Gastroesophageal sphincter (tissue), 4 donors: ENCODE measurements around the gene AKAP9. TPM values are rescaled to one million over a fixed set of nuclear protein-coding genes. Genes with fewer than 3 reads are reported as not detected.

Source experiments
- ATAC-seq: fragments of 150-250 bp; one replicate; pipeline ENCODE4 v1.9.1; 2016; ENCODE audit warnings: mild to moderate bottlenecking, moderate library complexity
- H3K27ac ChIP-seq, 4 donors: fragments of 200-600 bp; sonication (generic) in 3 of 4; 1 replicate in 3 of 4; 2 replicates in 1 of 4; pipeline ENCODE4 v1.5.1; 2016 to 2019
- H3K27me3 ChIP-seq: fragments of 200-600 bp; sonication (generic); one replicate; pipeline ENCODE4 v1.5.1; 2019
- H3K36me3 ChIP-seq, 2 donors: fragments of 200-600 bp; sonication (generic); one replicate each; pipeline ENCODE4 v1.5.1; 2019; ENCODE audit warnings: control low read depth in 1 of 2
- H3K4me1 ChIP-seq, 3 donors: fragments of 200-600 bp; sonication (generic); 1 replicate in 2 of 3; 2 replicates in 1 of 3; pipeline ENCODE4 v1.5.1; 2016 to 2019; ENCODE audit warnings: control low read depth in 2 of 3
- H3K4me3 ChIP-seq, 2 donors: fragments of 200-600 bp; sonication (generic); one replicate each; pipeline ENCODE4 v1.5.1; 2019; ENCODE audit warnings: mild to moderate bottlenecking in 1 of 2, moderate library complexity in 1 of 2
- H3K9me3 ChIP-seq, 3 donors: fragments of 200-600 bp; sonication (generic); one replicate each; pipeline ENCODE4 v1.5.1; 2017 to 2019; ENCODE audit warnings: control low read depth in 2 of 3
- EP300 ChIP-seq: sonication (generic); formaldehyde crosslinking; IDR thresholded peaks from one replicate; pipeline ENCODE4 v1.6.1; 2017; ENCODE audit warnings: antibody characterized with exemption, mild to moderate bottlenecking
- POLR2A ChIP-seq, 2 donors: fragments of 450-650 bp; IDR thresholded peaks; one replicate each; pipeline ENCODE4 v1.6.1; 2017; ENCODE audit warnings: antibody characterized with exemption in 2 of 2, mild to moderate bottlenecking in 2 of 2, moderate library complexity in 1 of 2
- POLR2AphosphoS5 ChIP-seq: sonication (generic); formaldehyde crosslinking; IDR thresholded peaks from one replicate; pipeline ENCODE4 v1.6.1; 2017; ENCODE audit warnings: antibody characterized with exemption
- WGBS, 2 donors: methylation state at CpG; one replicate each; pipeline ENCODE4 v1.1.5; 2018; ENCODE audit warnings: low coverage in 1 of 2; 5-methylcytosine and 5-hydroxymethylcytosine counted together
- total RNA-seq, 4 donors: library from RNA; depleted of rRNA; stranded (reverse); fragments of >200 nt; gene quantifications; one replicate each; pipeline ENCODE4 v1.1.0, GENCODE V29; 2016
- TF ChIP-seq, protein P1 (sequence below), 4 experiments: fragments of 200-600 bp in 2 of 4; fragments of 450-650 bp in 2 of 4; sonication (generic) in 1 of 4; IDR thresholded peaks; one replicate each; pipeline ENCODE4 v1.5.1; 2017 to 2019; ENCODE audit warnings: antibody characterized with exemption in 4 of 4, mild to moderate bottlenecking in 2 of 4, moderate library complexity in 2 of 4

AKAP9 gene
- total RNA-seq, 4 donors from 2014 or later: 38.5 to 99.0 (median 50.8) TPM

GRCh38 chr7:92002720-92003119 is 62.1 kb downstream of the AKAP9 start:
- Histone ChIP-seq H3K27ac (no peak overlapping the region), H3K27me3 (no peaks in the 10 kb centered on the region), H3K4me1 (no peaks in the 10 kb centered on the region), H3K4me3 (no peak overlapping the region), H3K9me3 (no peaks in the 10 kb centered on the region), H3K36me3 (peaks cover 0 to 63% of the 10 kb centered on the region in 2 donors)
- ATAC-seq: no peak
- 57 to 100% methylated on average over 1 of the region's 1 CpG for WGBS, 2 donors
- TF ChIP-seq, protein P1, sequence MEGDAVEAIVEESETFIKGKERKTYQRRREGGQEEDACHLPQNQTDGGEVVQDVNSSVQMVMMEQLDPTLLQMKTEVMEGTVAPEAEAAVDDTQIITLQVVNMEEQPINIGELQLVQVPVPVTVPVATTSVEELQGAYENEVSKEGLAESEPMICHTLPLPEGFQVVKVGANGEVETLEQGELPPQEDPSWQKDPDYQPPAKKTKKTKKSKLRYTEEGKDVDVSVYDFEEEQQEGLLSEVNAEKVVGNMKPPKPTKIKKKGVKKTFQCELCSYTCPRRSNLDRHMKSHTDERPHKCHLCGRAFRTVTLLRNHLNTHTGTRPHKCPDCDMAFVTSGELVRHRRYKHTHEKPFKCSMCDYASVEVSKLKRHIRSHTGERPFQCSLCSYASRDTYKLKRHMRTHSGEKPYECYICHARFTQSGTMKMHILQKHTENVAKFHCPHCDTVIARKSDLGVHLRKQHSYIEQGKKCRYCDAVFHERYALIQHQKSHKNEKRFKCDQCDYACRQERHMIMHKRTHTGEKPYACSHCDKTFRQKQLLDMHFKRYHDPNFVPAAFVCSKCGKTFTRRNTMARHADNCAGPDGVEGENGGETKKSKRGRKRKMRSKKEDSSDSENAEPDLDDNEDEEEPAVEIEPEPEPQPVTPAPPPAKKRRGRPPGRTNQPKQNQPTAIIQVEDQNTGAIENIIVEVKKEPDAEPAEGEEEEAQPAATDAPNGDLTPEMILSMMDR (IDR thresholded peaks at IDR 0.05): no peak
- TF ChIP-seq EP300 (no peak), POLR2A (IDR thresholded peaks at IDR 0.05) (no peak), POLR2AphosphoS5 (no peak)

DNA sequence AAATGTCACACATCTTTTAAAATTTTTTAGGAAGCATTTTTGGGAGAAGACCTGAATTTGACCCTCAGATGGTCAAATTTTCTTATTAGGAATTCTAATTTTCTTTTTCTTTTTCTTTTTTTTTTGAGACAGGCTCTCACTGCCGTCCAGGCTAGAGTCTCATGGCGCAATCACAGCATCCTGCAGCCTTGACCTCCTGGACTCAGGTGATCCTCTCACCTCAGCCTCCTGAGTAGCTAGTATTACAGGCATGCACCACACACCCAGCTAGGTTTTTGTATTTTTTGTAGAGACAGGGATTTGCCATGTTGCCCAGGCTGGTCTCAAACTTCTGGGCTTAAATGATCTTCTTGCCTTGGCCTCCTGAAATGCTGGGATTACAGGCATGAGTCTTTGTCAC is 65.4 kb downstream of the AKAP9 start:
- no peak for ATAC-seq
- H3K36me3 ChIP-seq: peaks cover 0 to 56% of the 10 kb centered on the region in 2 donors
- H3K4me3 ChIP-seq: no peak overlapping the region
- no peak overlapping the region for H3K27ac ChIP-seq
- H3K27me3 ChIP-seq: no peaks in the 10 kb centered on the region
- 100% methylated on average over 2 of the region's 2 CpGs; no CpG with 5 or more reads in 1 of the 2 donors for WGBS, 2 donors
- H3K4me1 ChIP-seq: no peaks in the 10 kb centered on the region
- H3K9me3 ChIP-seq: no peaks in the 10 kb centered on the region
- TF ChIP-seq, protein P1 (IDR thresholded peaks at IDR 0.05): no peak
- TF ChIP-seq POLR2AphosphoS5 (no peak), POLR2A (IDR thresholded peaks at IDR 0.05) (no peak), EP300 (no peak)

DNA sequence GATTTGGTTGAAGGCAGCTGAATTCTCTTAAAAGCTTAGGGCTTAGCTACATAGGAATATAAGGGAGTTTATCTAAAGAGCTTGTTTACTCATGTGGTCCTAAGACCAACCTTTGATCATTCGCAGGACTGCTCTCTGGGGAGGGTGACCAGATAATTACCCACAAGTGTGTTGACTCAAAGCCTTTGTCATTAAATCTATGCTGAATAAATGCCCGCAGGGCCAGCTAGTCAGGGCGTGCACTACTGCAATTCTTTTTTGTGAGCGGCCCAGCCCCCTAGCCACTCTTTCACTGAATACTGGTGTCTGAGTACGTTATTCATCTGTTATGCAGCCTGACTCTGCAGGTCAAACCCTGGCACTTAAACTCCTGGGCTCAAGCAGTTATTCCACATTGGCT is 69.6 kb downstream of the AKAP9 start:
- Histone ChIP-seq H3K36me3 (peaks cover 3 to 74% of the 10 kb centered on the region in 2 donors), H3K4me3 (no peak overlapping the region), H3K27me3 (no peaks in the 10 kb centered on the region), H3K27ac (no peak overlapping the region), H3K9me3 (no peaks in the 10 kb centered on the region), H3K4me1 (no peaks in the 10 kb centered on the region)
- 89 to 100% methylated on average over 2 to 5 of the region's 5 CpGs for WGBS, 2 donors
- ATAC-seq: no peak
- TF ChIP-seq EP300 (no peak), POLR2AphosphoS5 (no peak), POLR2A (IDR thresholded peaks at IDR 0.05) (no peak)
- TF ChIP-seq, protein P1 (IDR thresholded peaks at IDR 0.05): no peak

DNA sequence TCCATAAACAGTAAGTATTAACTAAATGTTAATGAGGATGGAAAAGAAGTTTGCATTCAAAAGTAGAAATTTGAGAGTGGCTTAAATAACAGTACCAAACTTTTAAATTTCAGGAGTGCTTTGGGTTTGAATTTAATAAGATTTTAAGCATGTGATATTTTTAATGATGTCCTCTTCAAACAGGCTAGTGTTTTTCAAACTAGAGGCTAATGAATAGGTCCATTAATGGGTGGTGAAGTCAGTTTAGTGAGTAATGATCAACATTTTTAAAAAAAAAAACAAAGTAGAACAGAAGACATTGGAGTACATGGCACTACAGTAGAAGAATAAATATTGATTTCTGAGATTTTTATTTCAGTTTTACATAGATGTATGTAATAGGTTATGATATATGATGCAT is 72.9 kb downstream of the AKAP9 start:
- TF ChIP-seq EP300: no peak
- no peak overlapping the region for H3K4me3 ChIP-seq
- H3K27me3 ChIP-seq: no peaks in the 10 kb centered on the region
- H3K27ac ChIP-seq: no peak overlapping the region
- peaks cover 0 to 14% (median 0%) of the 10 kb centered on the region in 3 donors for H3K4me1 ChIP-seq
- ATAC-seq: no peak
- H3K36me3 ChIP-seq: peaks cover 3 to 68% of the 10 kb centered on the region in 2 donors
- no peaks in the 10 kb centered on the region for H3K9me3 ChIP-seq

- no peak overlapping the region for H3K4me3 ChIP-seq
- TF ChIP-seq POLR2AphosphoS5: no peak
- TF ChIP-seq, protein P1 (IDR thresholded peaks at IDR 0.05): no peak
- no peak overlapping the region for H3K27ac ChIP-seq
- peaks cover 0 to 34% (median 3%) of the 10 kb centered on the region in 3 donors for H3K4me1 ChIP-seq
- peaks cover 0 to 77% of the 10 kb centered on the region in 2 donors for H3K36me3 ChIP-seq
- ATAC-seq: no peak
- no peaks in the 10 kb centered on the region for H3K9me3 ChIP-seq
- H3K27me3 ChIP-seq: no peaks in the 10 kb centered on the region
These were observed 80.0 kb downstream of the AKAP9 start for GRCh38 chr7:92020636-92021035.
